Tibial nerve (tissue), 4 donors: ENCODE measurements around the gene UTF1. TPM values are rescaled to one million over a fixed set of nuclear protein-coding genes. Genes with fewer than 3 reads are reported as not detected.
"Not testable (repeated sequence)": the region's sequence is repeated elsewhere in the genome, so short reads cannot be mapped to it uniquely, and the experiment has no call there.

Source experiments
- DNase-seq, 2 donors: peaks; one replicate each; pipeline ENCODE4 v3.0.0-alpha.2; 2019; ENCODE audit warnings: low spot score in 2 of 2
- H3K27ac ChIP-seq, 4 donors: fragments of 200-600 bp; sonication (generic) in 3 of 4; one replicate each; pipeline ENCODE4 v1.5.1; 2017 to 2019; ENCODE audit warnings: mild to moderate bottlenecking in 1 of 4
- H3K27me3 ChIP-seq, 2 donors: fragments of 200-600 bp; sonication (generic) in 1 of 2; one replicate each; pipeline versions ENCODE4 v1.5.1 to v1.6.0; 2017 to 2019
- H3K36me3 ChIP-seq, 3 donors: fragments of 200-600 bp; sonication (generic); one replicate each; pipeline ENCODE4 v1.5.1; 2018 to 2019
- H3K4me1 ChIP-seq, 4 donors: fragments of 200-600 bp; sonication (generic) in 3 of 4; one replicate each; pipeline ENCODE4 v1.5.1; 2017 to 2019
- H3K4me3 ChIP-seq, 4 donors: fragments of 200-600 bp; sonication (generic) in 3 of 4; one replicate each; pipeline ENCODE4 v1.5.1; 2017 to 2019; ENCODE audit warnings: mild to moderate bottlenecking in 1 of 4, moderate library complexity in 1 of 4
- H3K9me3 ChIP-seq, 4 donors: fragments of 200-600 bp; sonication (generic) in 3 of 4; one replicate each; pipeline ENCODE4 v1.5.1; 2017 to 2019
- EP300 ChIP-seq, 2 donors: sonication (generic); formaldehyde crosslinking; IDR thresholded peaks; one replicate each; pipeline ENCODE4 v1.6.1; 2017; ENCODE audit warnings: antibody characterized with exemption in 2 of 2, mild to moderate bottlenecking in 1 of 2
- POLR2A ChIP-seq, 2 donors: fragments of 450-650 bp; IDR thresholded peaks; one replicate each; pipeline ENCODE4 v1.6.1; 2017; ENCODE audit warnings: antibody characterized with exemption in 2 of 2, mild to moderate bottlenecking in 2 of 2, moderate library complexity in 2 of 2
- WGBS, 2 donors: methylation state at CpG; one replicate each; pipeline ENCODE4 v1.1.5; 2018; 5-methylcytosine and 5-hydroxymethylcytosine counted together
- total RNA-seq, 4 donors: library from RNA; depleted of rRNA; stranded (reverse); fragments of >200 nt; gene quantifications; one replicate each; pipeline ENCODE4 v1.1.0, GENCODE V29; 2016
- TF ChIP-seq, protein P1 (sequence below), 5 experiments: fragments of 200-600 bp in 3 of 5; fragments of 450-650 bp in 2 of 5; sonication (generic) in 3 of 5; IDR thresholded peaks; one replicate each; pipeline ENCODE4 v1.5.1; 2016 to 2019; ENCODE audit warnings: antibody characterized with exemption in 5 of 5, mild to moderate bottlenecking in 3 of 5, moderate library complexity in 2 of 5

UTF1 gene
- total RNA-seq, 4 donors from 2014 or later = not detected

DNA sequence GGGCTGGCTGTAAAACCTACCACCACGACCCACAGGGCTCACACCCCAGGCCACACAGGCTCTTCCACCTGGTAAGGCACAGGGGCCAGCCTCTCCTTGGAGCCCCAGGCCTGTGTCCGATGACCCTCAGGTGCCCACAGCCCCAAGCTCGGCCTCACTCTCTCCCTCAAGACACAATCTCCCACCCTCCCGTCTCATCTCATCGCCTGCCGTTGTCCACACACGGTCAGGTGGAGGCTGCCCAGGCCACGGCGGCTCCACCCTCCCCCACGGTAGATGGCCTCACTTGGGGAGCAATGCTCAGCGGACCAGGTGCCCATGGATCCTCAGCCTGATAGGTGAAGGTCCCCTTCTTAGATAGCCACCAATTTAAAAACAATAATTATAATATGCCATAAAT is 8.7 kb upstream of the UTF1 start:
- Histone ChIP-seq H3K36me3 (no peaks in the 10 kb centered on the region), H3K27ac (no peak overlapping the region), H3K4me1 (no peaks in the 10 kb centered on the region), H3K27me3 (peaks cover 0 to 33% of the 10 kb centered on the region in 2 donors), H3K9me3 (no peaks in the 10 kb centered on the region), H3K4me3 (no peak overlapping the region)
- TF ChIP-seq EP300 (IDR thresholded peaks at IDR 0.05) = no peak
- TF ChIP-seq, protein P1, sequence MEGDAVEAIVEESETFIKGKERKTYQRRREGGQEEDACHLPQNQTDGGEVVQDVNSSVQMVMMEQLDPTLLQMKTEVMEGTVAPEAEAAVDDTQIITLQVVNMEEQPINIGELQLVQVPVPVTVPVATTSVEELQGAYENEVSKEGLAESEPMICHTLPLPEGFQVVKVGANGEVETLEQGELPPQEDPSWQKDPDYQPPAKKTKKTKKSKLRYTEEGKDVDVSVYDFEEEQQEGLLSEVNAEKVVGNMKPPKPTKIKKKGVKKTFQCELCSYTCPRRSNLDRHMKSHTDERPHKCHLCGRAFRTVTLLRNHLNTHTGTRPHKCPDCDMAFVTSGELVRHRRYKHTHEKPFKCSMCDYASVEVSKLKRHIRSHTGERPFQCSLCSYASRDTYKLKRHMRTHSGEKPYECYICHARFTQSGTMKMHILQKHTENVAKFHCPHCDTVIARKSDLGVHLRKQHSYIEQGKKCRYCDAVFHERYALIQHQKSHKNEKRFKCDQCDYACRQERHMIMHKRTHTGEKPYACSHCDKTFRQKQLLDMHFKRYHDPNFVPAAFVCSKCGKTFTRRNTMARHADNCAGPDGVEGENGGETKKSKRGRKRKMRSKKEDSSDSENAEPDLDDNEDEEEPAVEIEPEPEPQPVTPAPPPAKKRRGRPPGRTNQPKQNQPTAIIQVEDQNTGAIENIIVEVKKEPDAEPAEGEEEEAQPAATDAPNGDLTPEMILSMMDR (IDR thresholded peaks at IDR 0.05) = no peak
- TF ChIP-seq POLR2A (IDR thresholded peaks at IDR 0.05) = no peak
- WGBS, 2 donors = 91 to 92% methylated on average over 11 of the region's 11 CpGs
- DNase-seq = no peak

DNA sequence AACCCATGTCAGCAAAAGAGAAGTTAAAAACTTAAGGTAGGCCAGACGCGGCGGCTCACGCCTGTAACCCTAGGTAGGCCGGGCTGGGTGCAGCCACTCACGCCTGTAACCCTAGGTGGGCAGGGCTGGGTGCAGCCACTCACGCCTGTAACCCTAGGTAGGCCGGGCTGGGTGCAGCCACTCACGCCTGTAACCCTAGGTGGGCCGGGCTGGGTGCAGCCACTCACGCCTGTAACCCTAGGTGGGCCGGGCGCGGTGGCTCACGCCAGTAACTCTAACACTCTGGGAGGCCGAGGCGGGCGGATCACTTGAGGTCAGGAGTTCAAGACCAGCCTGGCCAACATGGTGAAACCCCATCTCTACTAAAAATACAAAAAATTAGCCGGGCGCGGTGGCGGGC is 8.3 kb upstream of the UTF1 start:
- H3K4me3 ChIP-seq, H3K4me1 ChIP-seq, H3K9me3 ChIP-seq, H3K27ac ChIP-seq, DNase-seq, H3K36me3 ChIP-seq: not testable (repeated sequence)
- peaks cover 0 to 37% of the 10 kb centered on the region in 2 donors for H3K27me3 ChIP-seq
- 82 to 93% methylated on average over 21 to 22 of the region's 22 CpGs for WGBS, 2 donors

DNA sequence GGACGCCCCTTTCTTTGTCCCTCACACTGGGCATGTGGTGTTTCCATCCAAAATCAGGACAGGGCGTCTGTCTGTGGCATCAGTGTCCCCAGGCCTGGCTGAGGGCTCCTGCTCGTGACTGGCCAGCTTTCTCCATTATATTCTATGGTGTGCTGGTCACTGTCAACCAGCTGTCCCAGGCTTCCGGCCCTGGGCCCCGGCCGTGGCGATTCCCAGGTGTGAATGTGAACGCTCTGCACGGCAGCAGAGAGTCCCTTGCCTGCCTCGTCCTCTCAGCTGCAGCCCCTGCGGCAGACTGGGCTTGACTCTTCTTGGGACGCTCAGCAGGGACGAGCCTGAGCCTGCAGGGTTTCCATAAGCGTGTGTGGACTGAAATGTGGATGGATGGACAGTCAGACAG is 5.9 kb upstream of the UTF1 start:
- H3K27me3 ChIP-seq = peaks cover 0 to 52% of the 10 kb centered on the region in 2 donors
- no peak for DNase-seq
- 69 to 82% methylated on average over 14 of the region's 14 CpGs for WGBS, 2 donors
- H3K9me3 ChIP-seq = no peaks in the 10 kb centered on the region
- H3K4me1 ChIP-seq = no peaks in the 10 kb centered on the region
- TF ChIP-seq EP300 (IDR thresholded peaks at IDR 0.05) = no peak
- TF ChIP-seq POLR2A (IDR thresholded peaks at IDR 0.05) = no peak
- TF ChIP-seq, protein P1 (IDR thresholded peaks at IDR 0.05) = no peak
- H3K27ac ChIP-seq = no peak overlapping the region
- H3K36me3 ChIP-seq = no peaks in the 10 kb centered on the region
- no peak overlapping the region for H3K4me3 ChIP-seq

DNA sequence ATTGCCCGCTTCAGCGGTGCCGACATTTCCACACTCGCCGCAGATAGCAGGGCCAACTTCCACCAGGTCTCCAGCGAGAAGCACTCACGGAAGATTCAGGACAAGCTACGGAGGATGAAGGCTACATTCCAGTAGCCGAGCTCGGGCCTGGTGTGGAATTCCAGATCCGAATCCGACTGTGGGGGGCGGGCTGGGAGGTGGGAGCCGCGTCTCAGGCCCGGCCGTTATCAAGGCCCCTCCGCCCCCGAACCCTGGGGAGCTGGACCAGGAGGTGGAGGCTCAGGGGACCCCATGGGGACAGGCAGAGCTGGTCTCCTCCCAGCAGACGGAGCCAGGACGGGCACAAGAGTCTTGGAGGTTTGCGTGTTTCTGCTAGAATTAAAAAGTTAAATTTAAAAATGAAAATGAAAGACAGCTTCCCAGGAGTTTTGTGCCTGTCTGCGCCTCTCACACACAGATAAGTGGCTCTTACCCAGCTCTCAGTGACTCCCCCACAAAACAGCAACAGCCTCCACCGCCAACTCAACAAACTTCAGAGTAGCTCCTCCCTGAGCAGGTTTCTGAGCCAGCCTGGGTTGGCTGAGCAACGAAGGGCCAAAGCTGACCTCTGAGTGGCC is 5.2 kb upstream of the UTF1 start:
- Histone ChIP-seq H3K9me3 (no peaks in the 10 kb centered on the region), H3K4me1 (peaks cover 0 to 7% (median 1%) of the 10 kb centered on the region in 4 donors), H3K4me3 (no peak overlapping the region), H3K27me3 (peaks cover 0 to 54% of the 10 kb centered on the region in 2 donors), H3K36me3 (no peaks in the 10 kb centered on the region), H3K27ac (no peak overlapping the region)
- TF ChIP-seq POLR2A (IDR thresholded peaks at IDR 0.05) (no peak), EP300 (IDR thresholded peaks at IDR 0.05) (no peak)
- TF ChIP-seq, protein P1 (IDR thresholded peaks at IDR 0.05) = no peak
- no peak for DNase-seq
- 62 to 68% methylated on average over 24 of the region's 25 CpGs for WGBS, 2 donors

DNA sequence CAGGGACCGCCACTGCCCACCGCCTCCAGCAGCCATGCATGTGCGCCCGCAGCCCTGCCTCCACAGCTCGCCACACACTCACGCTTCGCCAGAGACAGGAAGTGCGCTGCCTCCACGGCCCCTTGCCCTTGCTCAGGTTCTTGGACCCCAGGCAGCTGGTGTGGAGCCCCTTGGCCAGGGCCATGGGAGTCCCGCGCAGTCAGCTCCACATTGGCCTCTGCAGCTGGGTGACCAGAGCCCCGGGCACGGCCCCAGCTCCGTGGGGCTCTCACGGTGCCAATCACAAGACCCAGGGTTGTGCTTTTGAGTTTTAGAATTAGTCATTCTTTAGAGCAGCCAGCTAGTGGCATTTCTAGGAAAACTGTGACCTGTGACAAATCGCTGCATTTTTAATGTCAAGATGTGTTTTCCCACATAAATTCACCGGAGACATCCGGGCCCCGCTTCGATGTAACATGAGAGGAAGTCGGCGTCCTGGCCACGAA is 4.3 kb upstream of the UTF1 start:
- Histone ChIP-seq H3K4me1 (peaks cover 0 to 15% (median 2%) of the 10 kb centered on the region in 4 donors), H3K4me3 (no peak overlapping the region), H3K27ac (no peak overlapping the region), H3K9me3 (no peaks in the 10 kb centered on the region), H3K36me3 (no peaks in the 10 kb centered on the region), H3K27me3 (peaks cover 0 to 55% of the 10 kb centered on the region in 2 donors)
- TF ChIP-seq, protein P1 (IDR thresholded peaks at IDR 0.05) = no peak
- TF ChIP-seq POLR2A (IDR thresholded peaks at IDR 0.05) = no peak
- TF ChIP-seq EP300 (IDR thresholded peaks at IDR 0.05) = no peak
- no peak for DNase-seq
- WGBS, 2 donors = 62 to 66% methylated on average over 16 to 23 of the region's 23 CpGs
